HL-60/S4 treated with phorbol 12-myristate 13-acetate at 8.2 ng/mL for 4 days and 3 days (cell line): Measurements from ENCODE around the gene NDUFS1.
"Not testable (repeated sequence)": the region's sequence is repeated elsewhere in the genome, so short reads cannot be mapped to it uniquely, and the experiment has no call there.

ENCODE experiments used
- in situ Hi-C: fragments of 300-500 bp; cut with MboI; formaldehyde crosslinking; loops from 2 replicates; pipeline ENCODE4 v1.15.0; 2022; ENCODE audit warnings: low sequenced_read_pairs

The NDUFS1 gene

GRCh38 chr2:206163251-206163880, 4.1 kb upstream of the NDUFS1 start:
- in situ Hi-C loops = no loop called here

DNA sequence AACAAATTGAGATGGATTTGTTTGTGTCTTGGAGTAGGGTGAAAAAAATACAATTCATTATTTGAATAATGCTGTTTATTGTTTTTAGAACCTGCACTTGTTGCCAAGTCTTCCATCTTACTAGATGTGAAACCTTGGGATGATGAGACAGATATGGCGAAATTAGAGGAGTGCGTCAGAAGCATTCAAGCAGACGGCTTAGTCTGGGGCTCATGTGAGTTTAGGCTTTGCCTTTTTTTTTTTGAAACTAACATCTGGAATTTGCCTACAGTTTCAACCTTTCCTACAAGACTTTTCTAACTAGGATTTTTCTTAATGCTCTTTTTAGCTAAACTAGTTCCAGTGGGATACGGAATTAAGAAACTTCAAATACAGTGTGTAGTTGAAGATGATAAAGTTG, 3.2 kb upstream of the NDUFS1 start:
- in situ Hi-C loops = not testable (repeated sequence)

- in situ Hi-C loops = no loop called here
Measured at GRCh38 chr2:206160807-206161179, 1.5 kb upstream of the NDUFS1 start.

GRCh38 chr2:206160125-206160806, 1.0 kb upstream of the NDUFS1 start:
- in situ Hi-C loops = no loop called here

GRCh38 chr2:206158563-206159345, 490 bp downstream of the NDUFS1 start:
- in situ Hi-C loops = no loop called here

GRCh38 chr2:206157014-206157413, 2.2 kb downstream of the NDUFS1 start:
- in situ Hi-C loops = not testable (repeated sequence)

DNA sequence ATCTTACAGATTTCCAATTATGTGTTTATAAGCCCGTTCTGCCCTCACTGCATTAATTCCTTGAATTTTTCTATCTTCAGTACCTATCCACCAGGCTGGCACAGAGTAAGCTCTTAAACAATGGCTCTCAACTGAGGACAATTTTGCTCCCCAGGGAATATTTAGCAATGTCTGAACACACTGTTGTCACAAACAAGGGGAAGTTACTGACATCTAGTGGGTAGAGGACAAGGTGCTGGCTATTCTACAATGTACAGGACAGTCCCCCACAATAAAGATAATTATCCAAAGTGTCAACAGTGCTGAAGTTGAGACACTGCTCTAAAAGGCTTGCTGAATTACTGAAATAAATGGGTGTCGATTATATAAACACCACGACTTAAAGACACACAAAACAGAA, 5.0 kb downstream of the NDUFS1 start:
- in situ Hi-C loops = no loop called here

GRCh38 chr2:206150631-206151030, 8.6 kb downstream of the NDUFS1 start:
- in situ Hi-C loops = no loop called here

GRCh38 chr2:206150168-206150567, 9.1 kb downstream of the NDUFS1 start:
- in situ Hi-C loops = no loop called here

- in situ Hi-C loops = no loop called here
Measured at GRCh38 chr2:206149330-206149729, 9.9 kb downstream of the NDUFS1 start.

DNA sequence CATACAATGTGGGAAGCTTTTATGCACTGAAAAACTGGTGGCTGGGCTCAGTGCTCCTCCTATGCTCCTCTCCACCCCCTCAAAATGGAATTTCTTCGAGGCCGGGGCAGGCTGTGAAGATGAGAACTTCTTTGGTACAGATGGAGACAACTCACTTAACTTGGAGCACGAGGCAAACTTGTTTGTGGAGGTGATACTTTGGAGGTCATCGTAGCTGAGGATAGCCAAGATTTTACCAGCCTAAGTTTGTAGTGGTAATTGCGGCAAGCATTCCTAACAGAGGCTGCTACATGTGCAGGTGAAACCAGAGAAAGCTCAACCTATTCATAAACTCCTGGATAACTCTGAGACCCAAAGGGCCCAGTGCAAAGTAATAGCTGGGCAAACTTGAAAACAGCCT, 13.6 kb downstream of the NDUFS1 start:
- in situ Hi-C loops = no loop called here

- in situ Hi-C loops = no loop called here
Measured at GRCh38 chr2:206144383-206144782, 14.9 kb downstream of the NDUFS1 start.

DNA sequence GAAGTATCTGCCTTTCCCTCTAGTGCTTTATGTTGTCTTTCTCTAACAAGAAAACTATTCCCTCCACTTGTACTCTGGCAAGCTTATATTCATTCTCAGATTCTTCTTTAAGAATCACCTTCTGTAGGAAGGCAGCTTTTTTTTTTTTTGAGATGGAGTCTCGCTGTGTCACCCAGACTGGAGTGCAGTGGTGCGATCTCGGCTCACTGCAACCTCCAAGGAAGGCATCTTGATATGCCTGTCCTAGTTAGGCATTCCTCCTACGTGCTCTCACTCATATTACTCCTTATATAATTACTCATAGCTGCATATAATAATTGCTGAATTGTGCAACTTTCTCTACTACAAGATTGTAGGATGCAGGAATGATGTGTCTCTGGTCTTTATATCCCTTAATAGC, 15.8 kb downstream of the NDUFS1 start:
- in situ Hi-C loops = no loop called here

DNA sequence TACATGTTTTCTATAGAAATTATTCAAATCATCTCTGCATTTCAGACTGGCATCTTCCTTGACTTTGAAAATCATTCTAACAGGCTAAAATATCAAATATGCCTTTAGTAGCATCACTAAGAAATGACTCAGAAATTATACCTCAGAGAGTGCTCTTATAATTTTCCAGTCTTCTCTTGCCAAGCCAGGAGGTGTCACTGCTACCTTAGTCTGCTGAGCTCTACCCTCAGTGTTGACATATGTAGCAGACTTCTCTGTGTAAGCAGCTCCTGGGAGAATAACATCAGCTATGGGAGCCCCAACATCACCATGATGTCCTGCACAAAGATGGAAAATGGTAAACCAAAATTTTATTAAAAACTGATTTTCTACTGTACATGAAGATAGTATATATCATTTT, 31.6 kb downstream of the NDUFS1 start:
- in situ Hi-C loops = no loop called here

DNA sequence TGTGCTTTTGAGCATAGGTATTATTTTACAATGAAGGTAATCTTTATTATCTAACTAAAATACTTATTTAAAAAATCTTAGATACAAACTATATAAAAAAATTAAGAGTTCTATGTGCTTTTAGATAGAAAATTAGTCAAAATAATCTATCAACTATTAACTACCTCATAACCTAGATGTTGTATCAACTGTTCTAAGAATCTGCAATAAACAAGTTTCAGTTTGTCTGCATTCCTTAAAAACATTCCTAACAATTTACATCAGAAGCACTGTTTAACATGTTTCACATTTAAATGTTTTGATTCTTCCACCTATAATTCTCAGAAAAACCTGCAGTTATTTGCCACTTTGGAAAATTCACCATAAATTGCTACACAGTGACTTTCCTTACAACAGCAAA, 33.3 kb downstream of the NDUFS1 start:
- in situ Hi-C loops = no loop called here

GRCh38 chr2:206122569-206122968, 36.7 kb downstream of the NDUFS1 start:
- in situ Hi-C loops = not testable (repeated sequence)

- in situ Hi-C loops = no loop called here
Measured at GRCh38 chr2:206116278-206116677, 43.0 kb downstream of the NDUFS1 start.

DNA sequence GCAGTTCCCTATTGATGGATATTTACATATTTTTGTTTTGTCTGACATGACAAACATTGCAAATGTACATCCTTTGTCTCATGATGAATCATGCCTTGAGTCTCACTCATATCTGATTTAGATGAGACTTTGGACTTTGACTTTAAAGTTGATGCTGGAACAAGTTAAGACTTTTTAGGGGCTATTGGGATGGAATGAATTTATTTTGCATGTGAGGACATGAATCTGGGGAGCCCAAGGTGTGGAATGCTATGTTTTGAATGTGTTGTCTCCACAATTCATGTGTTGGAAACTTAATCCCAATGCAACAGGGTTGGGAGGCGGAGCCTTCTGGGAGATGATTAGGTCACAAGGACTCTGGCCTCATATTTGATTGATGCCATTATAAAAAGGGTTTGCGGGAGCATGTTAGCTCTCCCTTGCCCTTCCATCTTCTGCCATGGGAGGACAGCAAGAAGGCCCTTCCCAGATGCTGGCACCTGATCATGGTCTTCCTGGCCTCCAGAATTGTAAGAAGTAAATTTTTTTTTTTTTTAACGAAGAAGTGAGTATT, 44.1 kb downstream of the NDUFS1 start:
- in situ Hi-C loops = no loop called here

GRCh38 chr2:206112846-206113547, 46.2 kb downstream of the NDUFS1 start:
- in situ Hi-C loops = no loop called here

- in situ Hi-C loops = no loop called here
Measured at GRCh38 chr2:206112108-206112507, 47.1 kb downstream of the NDUFS1 start.

- in situ Hi-C loops = no loop called here
Measured at GRCh38 chr2:206108713-206109112, 50.5 kb downstream of the NDUFS1 start.
